GM19324 (cell line): ENCODE measurements around the gene ADH1C.

ENCODE experiments used
- ATAC-seq: cut with Tn5 transposase; IDR thresholded peaks from one replicate; pipeline ENCODE4 v1.9.1; 2021; ENCODE audit warnings: mild to moderate bottlenecking, moderate library complexity; ENCODE audit not compliant: unreplicated experiment, low FRiP score

ADH1C gene

GRCh38 chr4:99305638-99306400 lies 46.7 kb downstream of the ADH1C start:
- no peak for ATAC-seq

GRCh38 chr4:99301376-99302164 lies 51.0 kb downstream of the ADH1C start:
- no peak for ATAC-seq

- no peak for ATAC-seq
Measured at GRCh38 chr4:99300934-99301333, 51.6 kb downstream of the ADH1C start.

- no peak for ATAC-seq
Measured at GRCh38 chr4:99293357-99293756, 59.2 kb downstream of the ADH1C start.

- ATAC-seq: no peak
Measured at GRCh38 chr4:99290848-99291786, 61.4 kb downstream of the ADH1C start, which contains the start of gene ADH1A. Gene ADH1A (minus strand): TSS chr4:99290985. CDS start chr4:99290914, 71 bp downstream.
